NCI-H1694 (cell line): ENCODE results near the gene NRP1.
A peak's percentile ranks its signal among the peaks of the same experiment; 100 is the strongest.

Experiments
- DNase-seq: peaks from one replicate; lab custom pipeline; 2025; lab: John Stamatoyannopoulos, UW

The NRP1 gene

DNA sequence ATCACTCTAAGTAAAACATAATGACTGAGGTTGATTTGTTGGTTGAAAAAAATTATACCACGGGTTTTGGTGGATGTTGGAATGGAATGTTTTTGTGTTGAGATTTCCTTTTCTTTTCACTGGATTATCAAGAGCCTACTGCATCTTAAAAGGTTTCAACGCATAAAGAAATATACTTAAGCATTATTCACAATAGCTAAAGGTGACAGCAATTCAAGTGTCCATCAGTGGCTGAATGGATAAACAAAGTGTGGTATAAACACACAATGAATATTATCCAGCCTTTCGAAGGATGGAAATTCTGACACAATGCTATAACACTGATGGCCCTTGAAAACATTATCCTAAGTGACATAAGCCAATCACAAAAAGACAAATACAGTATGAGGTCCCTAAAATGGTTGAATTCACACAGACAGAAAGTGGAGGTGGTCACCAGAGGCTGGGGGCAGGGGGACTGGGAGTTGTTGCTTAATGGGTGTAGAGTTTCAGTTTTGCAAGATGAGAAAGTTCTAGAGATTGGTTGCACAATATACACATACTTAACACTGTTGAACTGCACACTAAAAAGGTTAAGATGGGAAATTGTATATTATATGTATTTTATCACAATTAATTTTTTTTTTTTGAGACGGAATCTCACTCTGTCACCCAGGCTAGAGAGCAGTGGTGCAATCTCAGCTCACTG lies 122.3 kb downstream of the NRP1 start:
- DNase-seq, result no peak

DNA sequence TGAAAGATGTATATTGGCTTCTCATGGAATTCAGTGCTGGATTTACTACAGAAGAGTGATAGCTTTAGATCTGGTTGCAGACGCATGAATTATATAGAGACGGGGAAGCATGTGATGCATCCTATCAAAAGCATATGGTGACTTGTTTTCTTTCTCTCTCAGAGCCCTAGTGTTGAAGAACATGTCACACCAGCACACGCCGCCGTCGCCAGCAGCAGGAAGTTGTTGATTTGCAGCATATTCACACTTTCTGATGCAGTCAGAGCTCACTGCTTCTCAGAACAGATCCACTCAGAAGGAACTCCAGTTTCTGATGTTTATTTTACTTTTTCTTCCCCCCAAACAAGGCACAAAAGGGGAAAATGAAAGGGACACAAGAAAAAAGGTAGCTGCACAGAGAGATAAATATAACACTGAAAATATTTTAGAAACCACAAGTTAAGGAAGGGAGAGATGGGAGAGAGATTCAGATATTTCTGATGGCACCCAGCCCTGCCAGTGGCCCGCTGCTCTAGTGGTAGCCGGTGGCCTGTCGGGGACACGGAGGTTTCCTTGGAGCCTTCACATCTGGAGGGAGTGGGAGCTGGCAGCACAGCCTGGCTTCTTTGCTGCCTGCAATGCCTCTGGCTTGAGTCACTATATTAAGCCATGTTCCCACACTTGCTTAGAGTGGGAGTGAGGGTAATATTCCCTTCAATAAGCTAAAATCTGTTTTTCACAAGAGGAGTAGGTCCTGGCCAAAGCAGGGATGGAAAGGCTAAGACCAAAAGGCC lies 123.2 kb downstream of the NRP1 start:
- DNase-seq, result peak; percentile 10

DNA sequence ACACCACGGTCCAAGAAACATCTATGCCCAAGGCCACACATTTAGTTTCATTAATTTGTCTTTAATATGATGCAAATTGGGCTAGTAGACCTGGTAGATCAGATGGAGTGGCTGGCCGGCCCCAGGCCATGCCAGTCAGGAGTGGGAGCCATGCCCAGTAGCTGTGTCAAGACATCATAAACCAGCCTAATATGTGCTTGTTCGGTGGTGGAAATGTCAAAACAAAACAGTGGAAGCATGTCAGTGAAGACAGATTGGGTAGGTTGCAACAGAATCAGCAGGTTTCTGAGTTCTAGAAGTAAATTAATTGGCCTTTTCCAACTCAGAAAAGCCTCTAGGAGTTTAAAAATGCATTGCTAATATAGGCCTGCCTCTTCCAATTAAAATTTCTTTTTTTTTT lies 124.7 kb downstream of the NRP1 start:
- no peak for DNase-seq

DNA sequence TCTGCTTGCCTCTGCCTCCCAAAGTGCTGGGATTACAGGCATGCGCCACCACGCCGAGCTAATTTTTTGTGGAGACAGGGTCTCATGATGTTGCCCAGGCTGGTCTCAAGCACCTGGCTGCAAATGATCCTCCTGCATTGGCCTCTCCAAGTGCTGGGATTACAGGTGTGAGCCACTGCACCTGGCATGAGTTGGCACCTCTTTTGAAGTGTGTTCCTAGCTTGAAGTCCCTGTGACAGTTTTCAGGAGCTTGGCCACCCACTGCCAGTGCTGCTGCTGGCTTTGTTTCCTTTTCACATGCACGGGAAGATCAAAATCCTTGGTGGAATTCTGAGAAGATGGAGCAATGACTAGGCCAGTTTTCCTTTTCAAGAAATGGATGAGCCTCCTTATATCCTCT lies 126.3 kb downstream of the NRP1 start:
- DNase-seq, result no peak

DNA sequence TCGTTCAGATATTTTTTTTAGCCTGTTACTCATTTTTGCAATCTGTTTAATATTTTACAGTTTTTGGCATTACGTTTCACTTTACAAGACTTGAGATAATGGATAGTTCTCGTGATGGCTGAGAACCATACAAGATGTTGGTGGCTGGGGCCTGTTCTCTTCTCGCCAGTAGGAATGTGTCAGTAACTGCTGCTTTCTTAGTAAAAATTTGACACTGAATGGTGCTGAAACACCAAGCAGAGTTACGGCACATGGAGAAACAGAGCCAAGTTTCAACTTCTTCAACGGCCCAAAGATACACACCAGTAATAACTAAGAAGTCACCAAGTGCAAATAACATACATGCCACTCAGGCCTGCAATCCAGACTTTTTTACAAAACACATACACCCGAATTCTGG lies 130.4 kb downstream of the NRP1 start:
- no peak for DNase-seq

DNA sequence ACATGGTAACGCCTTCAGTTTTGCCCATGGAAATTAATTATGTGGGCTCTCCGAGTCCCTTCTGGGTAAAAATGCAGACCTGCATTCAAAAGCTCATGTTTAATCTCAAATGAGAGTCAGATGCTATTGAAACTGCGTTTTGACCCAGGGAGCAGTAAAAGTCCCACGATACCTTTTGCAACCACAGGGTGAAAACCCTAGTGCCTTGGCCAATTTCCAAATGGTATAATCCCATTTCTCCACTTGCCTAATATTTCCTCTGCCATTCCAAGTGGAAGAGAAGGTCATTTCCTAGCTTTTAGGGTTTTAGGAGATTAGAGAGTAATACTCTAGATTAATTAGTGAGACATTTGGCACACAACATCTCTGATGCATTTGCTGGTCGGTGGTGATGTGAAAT lies 132.5 kb downstream of the NRP1 start:
- no peak for DNase-seq

DNA sequence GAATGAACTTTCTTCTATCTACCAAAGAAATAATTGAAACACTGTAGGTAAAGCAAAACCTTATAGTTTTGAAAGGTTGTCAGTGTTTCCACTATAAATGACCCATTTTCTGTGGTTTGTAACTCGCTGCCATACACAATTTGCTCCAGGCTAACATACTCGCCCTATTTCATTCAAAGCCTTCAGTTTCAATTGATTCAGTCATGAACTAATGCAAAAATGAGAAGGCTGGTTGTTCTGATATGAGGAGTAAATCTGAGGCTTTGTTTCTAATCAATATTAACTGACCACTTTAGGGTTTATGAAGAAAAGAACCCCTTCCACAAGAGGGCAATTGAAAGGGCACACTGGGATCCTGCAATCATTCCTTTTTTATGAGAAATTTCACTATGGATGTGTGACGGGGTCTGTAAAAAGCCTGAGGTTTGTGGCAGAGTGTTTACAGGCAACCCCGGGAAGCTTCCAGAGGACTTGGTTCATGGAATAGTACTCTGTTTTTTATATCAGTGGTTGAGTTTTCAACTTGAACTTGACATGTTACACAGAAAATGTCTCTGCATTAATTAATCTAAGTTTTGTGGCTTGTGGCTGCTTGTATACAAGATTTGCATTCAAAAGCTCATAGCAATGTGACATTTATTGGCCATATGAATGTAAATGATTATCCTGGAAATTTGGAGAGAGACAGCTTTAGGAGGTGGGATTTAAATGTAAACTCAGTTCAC lies 133.2 kb downstream of the NRP1 start:
- DNase-seq, result no peak

DNA sequence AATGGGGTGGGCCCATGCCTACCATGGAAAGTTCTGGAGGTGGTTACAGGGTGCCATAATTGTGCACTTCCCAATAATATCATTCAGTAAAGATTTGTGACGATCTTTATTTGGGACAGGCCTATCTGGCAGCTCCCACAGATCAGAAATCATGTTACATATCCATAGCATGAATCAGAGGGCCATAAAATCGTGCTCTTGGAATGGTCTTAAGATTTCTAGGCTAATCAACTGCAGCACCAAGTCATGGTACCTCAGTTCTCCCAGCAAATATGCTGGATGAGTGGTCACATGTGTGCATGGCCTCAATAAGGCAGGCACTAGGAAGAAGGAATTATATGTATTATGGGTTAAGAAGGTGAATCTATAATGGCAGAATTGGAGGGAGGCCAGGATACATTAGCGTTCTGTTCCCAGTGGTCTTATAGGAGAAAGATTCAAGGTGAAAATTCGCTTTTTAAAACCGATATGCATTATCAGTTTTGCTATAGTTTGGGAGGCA lies 134.7 kb downstream of the NRP1 start:
- no peak for DNase-seq

DNA sequence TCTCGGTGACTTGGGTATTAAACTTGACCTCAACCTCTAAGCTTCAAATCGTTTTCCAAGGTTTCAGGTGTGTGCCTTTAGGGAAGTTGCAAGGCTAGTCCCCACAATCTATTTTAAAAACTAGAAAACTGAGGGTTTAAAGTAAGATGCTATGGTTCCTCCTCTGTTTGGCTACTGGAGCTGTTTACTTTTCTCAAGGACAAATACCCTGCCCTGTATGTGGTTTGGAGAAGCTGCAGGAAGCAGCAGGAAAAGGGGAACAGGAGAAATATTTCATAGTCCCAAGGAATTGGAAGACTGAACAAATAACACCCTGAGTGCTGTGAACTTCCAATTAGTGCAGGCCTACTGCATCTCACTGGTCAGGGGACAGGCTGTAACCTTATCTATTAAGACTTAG lies 135.9 kb downstream of the NRP1 start:
- DNase-seq, result no peak

DNA sequence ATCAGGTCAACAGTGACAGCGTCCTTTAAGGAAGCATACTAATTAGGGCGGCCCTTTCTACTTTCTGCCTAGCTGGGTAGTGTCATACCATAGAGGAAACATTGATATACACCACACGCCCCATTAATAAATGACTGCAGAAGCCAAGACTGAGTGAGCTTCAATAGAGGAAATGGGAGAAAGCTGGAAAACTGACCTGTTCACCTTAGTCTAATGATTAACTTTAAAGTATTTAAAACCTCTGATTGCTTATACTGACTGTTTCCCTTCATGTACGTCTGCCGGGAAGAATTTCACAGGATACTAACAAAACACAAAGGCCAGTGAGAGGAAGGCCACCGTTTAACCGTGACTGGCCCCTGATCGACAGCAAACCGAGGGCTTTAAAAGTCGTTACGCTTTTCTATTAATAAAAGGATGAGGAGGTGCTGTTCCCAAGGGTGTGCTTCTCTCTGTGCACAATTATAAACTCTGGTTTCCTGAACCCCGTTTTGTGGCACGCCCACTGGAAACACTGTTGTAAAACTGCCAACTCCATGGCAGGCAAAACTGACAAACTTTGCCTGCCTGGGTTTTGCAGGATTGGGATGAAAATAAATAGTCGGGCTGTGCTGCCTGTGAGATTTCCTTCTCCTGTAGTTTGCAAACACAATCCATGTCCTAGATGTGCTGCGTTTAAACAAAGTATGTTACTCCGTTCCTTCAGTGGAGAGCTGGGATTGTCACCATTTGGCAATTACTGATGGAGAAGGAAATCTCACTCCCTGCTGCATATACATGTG lies 137.6 kb downstream of the NRP1 start:
- DNase-seq, result no peak

DNA sequence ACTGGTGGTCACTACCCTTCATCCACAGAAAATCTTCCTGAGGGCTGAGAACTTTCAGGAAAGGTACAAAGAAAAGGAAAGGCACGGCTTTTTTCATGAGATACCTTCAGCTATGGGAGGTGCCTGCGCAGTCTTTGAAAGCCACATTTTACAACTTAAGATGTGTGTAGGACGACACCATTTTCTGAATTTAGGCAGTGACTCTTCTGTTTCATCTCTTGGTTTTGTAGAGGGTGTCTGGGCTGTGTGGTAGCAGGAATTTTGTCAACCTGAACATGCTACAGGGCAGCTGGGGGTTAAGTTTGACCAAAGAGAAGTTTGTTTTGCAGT lies 138.1 kb downstream of the NRP1 start:
- DNase-seq, result no peak

DNA sequence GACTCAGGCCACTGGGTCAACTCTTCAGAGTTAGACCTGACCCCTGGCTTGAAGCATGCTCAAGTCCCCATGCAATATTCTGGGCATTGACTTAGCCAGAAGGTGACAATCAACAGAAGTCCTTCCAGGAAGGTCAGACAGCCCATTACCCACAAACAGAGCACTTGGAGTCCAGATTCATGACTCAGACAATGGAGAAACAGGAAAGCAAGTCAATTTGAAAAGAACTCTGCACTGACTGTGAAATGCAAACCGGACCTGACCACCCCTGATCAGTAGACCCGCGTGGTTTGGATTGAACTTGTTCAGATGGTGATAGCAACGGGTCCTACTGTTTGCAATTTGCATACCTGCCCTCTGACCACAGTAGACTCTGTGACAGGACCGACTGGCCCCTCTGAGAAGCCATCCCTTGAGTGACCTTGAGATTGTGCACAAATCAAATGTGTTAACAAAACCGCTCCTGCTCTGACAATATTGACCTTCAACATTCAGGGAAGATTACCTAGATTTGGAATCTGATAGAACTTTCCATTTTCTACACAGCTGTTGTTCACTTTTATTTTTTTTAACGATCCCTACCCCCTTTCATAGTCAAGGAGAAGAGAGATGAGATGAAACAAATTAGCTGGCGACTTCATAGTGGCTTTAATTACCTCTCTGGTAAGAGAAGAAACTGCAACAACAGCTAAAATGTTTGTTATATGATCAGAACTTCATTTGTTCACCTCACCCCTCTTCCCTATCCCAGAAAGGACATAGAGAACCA lies 138.7 kb downstream of the NRP1 start:
- no peak for DNase-seq

DNA sequence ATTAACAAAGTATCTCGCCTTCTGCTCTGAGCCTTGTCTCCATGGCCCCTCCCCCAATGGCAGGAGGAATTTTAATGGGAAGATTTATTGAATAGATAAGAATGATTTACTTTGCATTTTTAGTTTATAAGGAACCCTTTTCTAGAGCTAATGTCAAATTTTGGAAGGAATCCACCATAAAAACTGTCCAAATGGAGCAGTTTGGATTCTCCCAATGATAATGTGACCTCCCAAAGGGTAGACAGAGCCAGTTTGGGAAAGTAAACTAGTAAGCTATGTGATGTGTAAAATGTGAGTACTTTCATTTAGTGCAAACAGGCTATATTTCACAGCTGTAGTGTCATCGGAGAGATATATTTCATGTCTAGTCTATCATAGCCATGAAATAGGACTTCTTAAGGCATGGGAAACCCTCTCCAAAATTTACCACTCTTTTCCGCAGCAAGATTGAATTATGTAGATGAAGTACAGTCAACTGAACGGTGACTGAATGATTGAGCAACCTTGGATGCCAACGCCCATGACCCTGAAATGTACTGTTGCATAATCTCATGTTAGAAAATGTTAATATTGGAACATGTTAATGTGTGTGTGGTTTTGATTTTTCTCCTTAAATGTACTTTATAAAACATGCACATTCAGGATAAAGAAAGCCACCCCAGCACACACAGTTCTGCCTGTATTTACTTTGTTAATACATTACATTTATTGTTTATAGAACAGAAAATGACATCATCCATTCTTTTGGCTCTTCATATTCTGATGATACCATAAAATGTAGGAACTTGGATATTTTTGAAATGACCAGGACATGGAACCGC lies 140.6 kb downstream of the NRP1 start:
- DNase-seq, result no peak

DNA sequence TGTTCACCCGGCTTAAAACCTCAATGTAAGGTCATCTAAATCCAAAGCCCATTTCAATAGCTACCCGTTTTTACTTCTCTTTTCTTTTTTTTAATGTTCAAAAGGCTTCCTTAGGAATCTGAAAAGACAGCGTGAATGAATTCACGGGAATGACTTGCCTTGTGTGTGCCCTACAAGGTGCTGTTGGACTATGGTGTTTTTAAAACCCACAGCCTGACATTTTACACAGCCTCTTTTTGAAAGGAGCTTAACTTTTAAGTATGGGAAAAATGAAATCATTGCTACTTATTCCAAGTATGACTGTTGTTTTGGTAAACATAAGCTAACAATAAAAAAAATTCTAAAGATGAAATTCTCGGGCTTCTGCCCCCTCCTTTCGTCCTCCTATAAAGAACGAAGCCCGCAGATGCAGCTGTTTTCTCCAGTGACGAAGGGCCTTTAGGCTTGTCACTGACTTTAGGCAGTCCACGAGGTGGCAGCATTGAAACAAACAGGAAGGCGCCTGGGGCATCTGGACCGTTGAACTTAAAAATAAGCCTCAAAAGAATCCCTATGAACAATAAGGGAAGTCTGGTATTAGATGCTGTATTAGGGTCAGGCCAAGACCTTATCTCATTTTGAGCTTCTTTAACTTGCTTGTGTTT lies 141.3 kb downstream of the NRP1 start:
- DNase-seq, result peak; percentile 88

DNA sequence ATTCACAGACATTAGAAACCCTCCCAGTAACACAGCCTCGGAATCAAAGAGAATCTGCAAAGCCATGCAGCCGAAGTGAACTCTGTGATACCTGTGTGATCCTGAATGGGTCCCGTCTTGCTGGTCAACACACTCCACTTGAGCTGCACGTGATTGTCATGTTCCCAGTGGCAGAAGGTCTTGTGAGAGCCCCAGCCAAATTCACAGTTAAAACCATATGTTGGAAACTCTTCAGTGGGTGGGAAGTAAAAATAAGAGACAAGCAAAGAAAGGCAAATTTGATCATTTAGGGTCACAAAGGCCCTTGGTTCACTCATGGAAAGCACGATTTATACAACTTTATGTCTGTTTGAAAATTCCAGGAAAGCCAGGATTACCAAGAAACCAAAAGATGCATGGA lies 142.3 kb downstream of the NRP1 start:
- DNase-seq, result no peak

DNA sequence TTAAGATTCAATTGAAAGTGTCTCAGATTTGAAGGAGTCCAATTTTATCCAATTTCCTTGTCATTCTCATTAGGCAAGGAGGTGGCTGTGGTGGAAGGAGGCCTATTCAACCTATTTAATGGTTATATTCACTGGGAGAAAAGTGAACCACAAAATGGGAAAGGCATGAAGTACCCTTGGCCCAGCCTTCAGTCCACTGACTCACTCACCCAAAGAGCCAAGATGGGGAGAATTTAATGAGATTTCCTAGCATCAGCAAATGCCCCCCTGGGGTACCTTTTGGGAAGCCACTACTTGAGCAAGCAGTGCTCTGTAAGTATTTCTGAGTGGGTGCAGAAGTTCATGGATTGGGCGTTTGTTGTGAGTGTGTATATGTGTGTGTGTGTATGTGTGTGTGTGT lies 144.1 kb downstream of the NRP1 start:
- DNase-seq, result no peak

DNA sequence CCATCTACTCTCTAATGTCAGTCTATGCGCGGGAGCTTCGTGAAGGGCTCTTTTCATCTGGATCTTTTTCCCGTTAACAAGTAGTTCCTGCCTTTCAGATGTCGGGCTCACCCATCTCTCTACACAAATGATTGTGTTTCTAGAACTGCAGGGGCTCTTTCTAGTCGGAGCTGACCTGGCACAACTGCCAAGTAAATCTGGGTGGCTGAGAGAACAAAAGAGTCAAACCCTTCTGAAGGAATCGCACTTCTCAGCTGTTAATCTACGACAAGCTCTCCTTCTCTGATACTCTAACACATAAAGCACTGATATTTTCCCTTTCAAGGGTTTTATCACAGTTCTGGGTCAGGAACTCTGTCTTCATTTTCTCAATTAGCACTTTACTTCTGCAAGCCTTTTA lies 144.7 kb downstream of the NRP1 start:
- DNase-seq, result no peak

DNA sequence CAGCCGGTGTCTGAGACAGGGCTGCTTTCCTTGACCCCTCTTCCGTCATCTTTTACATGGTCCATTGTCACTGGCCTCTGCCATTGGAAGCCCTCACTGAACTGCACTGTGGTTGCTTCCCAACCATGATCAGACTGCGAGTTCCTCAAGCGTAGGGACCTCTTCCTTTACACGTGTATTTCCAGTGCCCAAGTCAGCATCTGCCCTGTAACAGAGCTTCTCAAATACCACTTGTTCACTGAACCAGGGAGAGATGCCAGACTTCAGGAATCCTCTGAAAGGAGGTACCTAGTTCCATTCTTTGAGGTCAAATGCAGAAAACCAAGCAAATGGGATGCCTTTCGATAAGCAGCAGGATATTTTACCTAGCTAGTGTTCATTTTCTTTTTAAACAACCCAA lies 145.1 kb downstream of the NRP1 start:
- no peak for DNase-seq

DNA sequence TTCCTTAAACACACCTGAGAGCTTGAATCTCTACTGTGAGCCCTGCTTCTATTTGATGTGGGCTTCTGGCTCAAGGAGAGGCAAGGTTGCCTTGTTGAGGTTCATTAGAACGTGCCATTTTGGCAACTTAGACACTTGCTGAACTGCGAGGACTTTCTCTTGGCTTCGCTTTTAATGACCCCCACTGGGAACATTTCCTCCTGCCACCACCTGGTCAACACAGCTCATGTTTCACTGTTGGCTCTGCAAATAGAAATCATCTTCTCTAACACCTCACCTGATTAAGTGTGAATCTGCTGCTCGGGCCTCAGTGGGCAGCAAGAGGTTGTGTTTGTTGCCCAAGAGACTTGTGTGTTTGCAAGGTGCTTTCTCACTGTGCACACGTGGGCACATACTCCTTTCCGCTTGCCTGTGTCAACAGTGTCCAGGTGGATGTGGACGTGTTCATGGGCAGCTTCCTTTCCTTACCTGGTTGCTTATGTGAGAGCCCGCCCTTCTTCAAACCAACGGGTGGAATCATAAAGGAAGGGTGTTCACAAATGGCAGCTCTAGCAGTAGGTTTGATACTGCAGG lies 147.0 kb downstream of the NRP1 start:
- DNase-seq, result no peak

DNA sequence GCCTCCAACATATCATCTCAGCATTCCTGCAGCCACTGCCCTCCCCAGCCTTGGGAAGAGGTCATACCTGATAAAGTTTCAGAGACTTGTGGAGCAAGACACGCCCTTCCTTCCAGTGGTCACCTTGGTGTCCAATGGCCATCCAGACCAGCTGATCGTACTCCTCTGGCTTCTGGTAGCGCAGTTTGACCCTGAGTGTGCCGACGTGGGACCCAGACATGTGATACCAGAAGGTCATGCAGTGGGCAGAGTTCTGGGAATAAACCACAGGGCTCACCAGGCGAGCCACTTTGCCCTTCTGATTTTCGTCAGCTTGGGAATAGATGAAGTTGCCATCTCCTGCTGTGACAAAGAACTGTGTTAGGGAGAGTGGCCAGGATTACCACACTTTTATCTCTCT lies 148.3 kb downstream of the NRP1 start:
- no peak for DNase-seq
